B cell (primary cell): Measurements from ENCODE around the gene CBX3. TPM values are rescaled to one million over a fixed set of nuclear protein-coding genes. Genes with fewer than 3 reads are reported as not detected.
"Not testable (repeated sequence)": the region's sequence is repeated elsewhere in the genome, so short reads cannot be mapped to it uniquely, and the experiment has no call there.

Experiments used
- ATAC-seq: fragments of 200-7000 bp; cut with Tn5 transposase; one replicate; pipeline ENCODE4 v1.10.0; 2021; ENCODE audit warnings: low read depth, mild to moderate bottlenecking, moderate number of reproducible peaks, moderate library complexity
- CTCF ChIA-PET: fragments of 350-600 bp; sonication (Branson Sonifier 250); formaldehyde crosslinking; loops from one replicate; lab custom pipeline; 2021; ENCODE audit warnings: antibody characterized with exemption, inconsistent platforms; lab: Charles Lee
- POLR2A ChIA-PET: fragments of 350-600 bp; sonication (Branson Sonifier 250); formaldehyde crosslinking; loops from one replicate; lab custom pipeline; 2021; ENCODE audit warnings: antibody characterized with exemption; lab: Charles Lee
- DNase-seq: peaks from one replicate; pipeline ENCODE4 v3.0.0; 2013
- H2AFZ ChIP-seq: 2 replicates; pipeline ENCODE4 v1.6.1; 2012; ENCODE audit warnings: mild to moderate bottlenecking, low read depth, low read length; ENCODE audit not compliant: insufficient read depth, poor library complexity, severe bottlenecking
- H3K27ac ChIP-seq, 2 donors: 1 replicate in 1 of 2; 2 replicates in 1 of 2; pipeline ENCODE4 v1.5.1; 2012 to 2013; ENCODE audit warnings: low read length in 2 of 2, mild to moderate bottlenecking in 2 of 2, moderate library complexity in 1 of 2
- H3K27me3 ChIP-seq, 4 experiments: fragments of 200-600 bp in 1 of 4; sonication (generic) in 1 of 4; replicated peaks in 1 of 4; 1 replicate in 2 of 4; 2 replicates in 2 of 4; pipeline versions ENCODE4 v1.6.1 to v1.7.0; 2013 to 2016; ENCODE audit warnings: low read length in 3 of 4, mild to moderate bottlenecking in 2 of 4, mixed read lengths in 1 of 4, moderate library complexity in 1 of 4; ENCODE audit not compliant: insufficient read depth in 4 of 4, control insufficient read depth in 3 of 4; ENCODE audit errors: control extremely low read depth in 1 of 4
- H3K36me3 ChIP-seq, 2 experiments: replicated peaks in 1 of 2; 1 replicate in 1 of 2; 2 replicates in 1 of 2; pipeline versions ENCODE4 v1.6.1 to v1.7.1; 2013; ENCODE audit warnings: low read length in 1 of 2; ENCODE audit not compliant: insufficient read depth in 2 of 2, control insufficient read depth in 1 of 2; ENCODE audit errors: control extremely low read depth in 1 of 2, extremely low read depth in 1 of 2
- H3K4me1 ChIP-seq, 2 donors: fragments of 200-600 bp in 1 of 2; sonication (generic) in 1 of 2; 1 replicate in 1 of 2; 2 replicates in 1 of 2; pipeline versions ENCODE4 v1.5.1 to v1.6.1; 2013 to 2017; ENCODE audit warnings: low read length in 2 of 2; ENCODE audit not compliant: control insufficient read depth in 2 of 2, insufficient read depth in 2 of 2
- H3K4me2 ChIP-seq: replicated peaks from 2 replicates; pipeline ENCODE3; 2012; ENCODE audit warnings: mild to moderate bottlenecking, low read depth, low read length; ENCODE audit not compliant: poor library complexity, severe bottlenecking
- H3K4me3 ChIP-seq, 5 experiments: fragments of 200-600 bp in 1 of 5; sonication (generic) in 1 of 5; 1 replicate in 3 of 5; 2 replicates in 2 of 5; pipeline versions ENCODE4 v1.5.1 to v1.7.0; 2011 to 2016; ENCODE audit warnings: low read length in 4 of 5, mild to moderate bottlenecking in 4 of 5, low read depth in 2 of 5, control low read depth in 1 of 5, moderate library complexity in 1 of 5; ENCODE audit not compliant: insufficient read depth in 1 of 5; ENCODE audit errors: control extremely low read depth in 1 of 5, extremely low read depth in 1 of 5
- H3K79me2 ChIP-seq: fragments of 200-600 bp; sonication (generic); one replicate; pipeline ENCODE4 v1.6.0; 2016; ENCODE audit warnings: low read length; ENCODE audit not compliant: control insufficient read depth, insufficient read depth
- H3K9ac ChIP-seq: fragments of 200-600 bp; sonication (generic); 2 replicates; pipeline ENCODE4 v1.6.1; 2017; ENCODE audit warnings: mild to moderate bottlenecking, low read length, moderate library complexity
- H3K9me3 ChIP-seq, 3 donors: one replicate each; pipeline versions ENCODE4 v1.6.1 to v1.7.1; 2013; ENCODE audit warnings: low read length in 2 of 3; ENCODE audit not compliant: control insufficient read depth in 2 of 3, insufficient read depth in 1 of 3; ENCODE audit errors: control extremely low read depth in 1 of 3
- H4K20me1 ChIP-seq: 2 replicates; pipeline ENCODE4 v1.6.0; 2012; ENCODE audit warnings: mild to moderate bottlenecking, low read length; ENCODE audit not compliant: insufficient read depth, control insufficient read depth, poor library complexity, severe bottlenecking
- H3K27ac Mint-ChIP-seq: one replicate; pipeline ENCODE4 v1.8.0; 2021; ENCODE audit warnings: mixed read lengths
- H3K27me3 Mint-ChIP-seq: one replicate; pipeline ENCODE4 v1.8.0; 2021; ENCODE audit warnings: mixed read lengths
- H3K4me1 Mint-ChIP-seq: one replicate; pipeline ENCODE4 v1.8.0; 2021; ENCODE audit warnings: mixed read lengths
- H3K4me3 Mint-ChIP-seq: one replicate; pipeline ENCODE4 v1.8.0; 2021; ENCODE audit warnings: mixed read lengths
- H3K9me3 Mint-ChIP-seq: one replicate; pipeline ENCODE4 v1.8.0; 2022; ENCODE audit warnings: mixed read lengths; ENCODE audit not compliant: insufficient read depth
- CTCF ChIP-seq: fragments of 200-600 bp; IDR thresholded peaks from one replicate; pipeline ENCODE4 v1.8.0; 2022; ENCODE audit warnings: antibody characterized with exemption, mild to moderate bottlenecking
- EZH2 ChIP-seq: IDR thresholded peaks from 2 replicates; pipeline ENCODE4 v1.6.1; 2012; ENCODE audit warnings: borderline replicate concordance, low read depth, mild to moderate bottlenecking, moderate library complexity, low read length; ENCODE audit not compliant: insufficient read depth, poor library complexity, severe bottlenecking
- WGBS: methylation state at CpG from one replicate; pipeline ENCODE4 v1.1.5; 2013; ENCODE audit warnings: missing lambda C conversion rate; ENCODE audit not compliant: insufficient coverage; 5-methylcytosine and 5-hydroxymethylcytosine counted together
- intact Hi-C: fragments of 100-400 bp; cut with micrococcal nuclease; formaldehyde crosslinking; loops from one replicate; pipeline ENCODE4 v1.10.0; 2022
- polyA plus RNA-seq: library from polyadenylated mRNA; depleted of rRNA; stranded (reverse); fragments of >200 nt; gene quantifications from 2 replicates; pipeline ENCODE4 v1.2.3, GENCODE V29; 2012
- total RNA-seq, 2 donors: library from RNA; stranded (reverse); fragments of 120-200 nt in 1 of 2; gene quantifications; 1 replicate in 1 of 2; 2 replicates in 1 of 2; pipeline versions ENCODE4 v1.2.3 to v1.2.4, GENCODE V29; 2013 to 2022

Gene CBX3
- total and polyA plus RNA-seq, 2 donors (not counting 1 experiment from before 2014, with no cell fraction given) = 43.9 to 126 TPM

- DNase-seq (no peak), ATAC-seq (no peak)
- peaks cover 0 to 7% of the 10 kb centered on the region in 2 donors for H3K4me1 ChIP-seq
- no peak overlapping the region for H3K27ac ChIP-seq
- H3K9me3 ChIP-seq = no peaks in the 10 kb centered on the region
- H4K20me1 ChIP-seq = no peaks in the 10 kb centered on the region
- no peak overlapping the region for H3K4me2 ChIP-seq
- no peak overlapping the region for H3K27ac Mint-ChIP-seq
- no peaks in the 10 kb centered on the region for H3K27me3 Mint-ChIP-seq
- H3K36me3 ChIP-seq = peaks cover 0 to 6% of the 10 kb centered on the region in 2 experiments
- H3K4me3 ChIP-seq = no peak overlapping the region
- CTCF ChIA-PET = interaction anchor here (1.2 to 1.7 kb wide), 3 partner anchors 19 to 81 kb away, joined by 3 read pairs; no protein-coding TSS in a partner anchor
- no peaks in the 10 kb centered on the region for H3K9me3 Mint-ChIP-seq
- H3K4me3 Mint-ChIP-seq = no peak overlapping the region
- H3K79me2 ChIP-seq = peaks cover 7% of the 10 kb centered on the region
- no peak overlapping the region for H3K9ac ChIP-seq
- no peaks in the 10 kb centered on the region for H3K27me3 ChIP-seq
- intact Hi-C loops = no loop called here
- no peak overlapping the region for H2AFZ ChIP-seq
- no CpG with 5 or more reads among the region's 2 CpGs for WGBS
- peaks cover 6% of the 10 kb centered on the region for H3K4me1 Mint-ChIP-seq
- POLR2A ChIA-PET = interaction anchor here (0.7 kb wide), 1 partner anchor 8 kb away, joined by 3 read pairs; no protein-coding TSS in a partner anchor
- TF ChIP-seq CTCF = no peak
- no peak for TF ChIP-seq EZH2
Observed at GRCh38 chr7:26171601-26172000, 29.9 kb upstream of the CBX3 start.

GRCh38 chr7:26172048-26172447, 29.5 kb upstream of the CBX3 start:
- Histone ChIP-seq H3K4me2 (no peak overlapping the region), H3K4me1 (peaks cover 0 to 3% of the 10 kb centered on the region in 2 donors), H3K36me3 (peaks cover 0 to 6% of the 10 kb centered on the region in 2 experiments), H4K20me1 (no peaks in the 10 kb centered on the region), H3K9me3 (no peaks in the 10 kb centered on the region), H3K27me3 (no peaks in the 10 kb centered on the region), H2AFZ (no peak overlapping the region), H3K4me3 (no peak overlapping the region), H3K9ac (no peak overlapping the region), H3K79me2 (peaks cover 7% of the 10 kb centered on the region), H3K27ac (no peak overlapping the region)
- ATAC-seq = no peak
- Mint-ChIP-seq H3K9me3 (no peaks in the 10 kb centered on the region), H3K4me1 (peaks cover 2% of the 10 kb centered on the region), H3K27me3 (no peaks in the 10 kb centered on the region), H3K27ac (no peak overlapping the region), H3K4me3 (no peak overlapping the region)
- WGBS = no CpG with 5 or more reads among the region's 1 CpG
- DNase-seq = no peak
- ChIA-PET POLR2A (no interaction called here), CTCF (interaction anchor here (1.2 to 1.7 kb wide), 3 partner anchors 19 to 81 kb away, joined by 3 read pairs; no protein-coding TSS in a partner anchor)
- TF ChIP-seq CTCF (no peak), EZH2 (no peak)
- intact Hi-C loops = no loop called here

- H3K9me3 ChIP-seq, POLR2A ChIA-PET, H3K27ac ChIP-seq, H3K79me2 ChIP-seq, DNase-seq, H3K4me3 ChIP-seq, H3K27me3 Mint-ChIP-seq, ATAC-seq, CTCF ChIA-PET, H3K4me3 Mint-ChIP-seq, H3K27me3 ChIP-seq, H2AFZ ChIP-seq, H3K9ac ChIP-seq, H4K20me1 ChIP-seq, H3K9me3 Mint-ChIP-seq, intact Hi-C loops, H3K36me3 ChIP-seq, H3K27ac Mint-ChIP-seq, H3K4me2 ChIP-seq, H3K4me1 ChIP-seq: not testable (repeated sequence)
- no CpG with 5 or more reads among the region's 4 CpGs for WGBS
- peaks cover 10% of the 10 kb centered on the region for H3K4me1 Mint-ChIP-seq
Observed at GRCh38 chr7:26175903-26176302, 25.6 kb upstream of the CBX3 start.
